ENCODE measurements around the gene ADAM22.

The ADAM22 gene

GRCh38 chr7:88208521-88208920 lies 274.5 kb downstream of the ADAM22 start:
- Histone ChIP-seq H3K36me3 (ENCODE audit: control insufficient read depth, insufficient read depth, low read length) (no peaks in the 10 kb centered on the region), H3K4me1 (ENCODE audit: control insufficient read depth, insufficient read depth, low read length) (peaks cover 3% of the 10 kb centered on the region), H3K9ac (ENCODE audit: low read depth, low read length) (no peak overlapping the region), H3K9me3 (ENCODE audit: control insufficient read depth, insufficient read depth, low read length) (no peaks in the 10 kb centered on the region), H3K27me3 (ENCODE audit: control insufficient read depth, insufficient read depth, low read length) (no peaks in the 10 kb centered on the region), H3K4me3 (ENCODE audit: low read depth, low read length) (no peak overlapping the region)

DNA sequence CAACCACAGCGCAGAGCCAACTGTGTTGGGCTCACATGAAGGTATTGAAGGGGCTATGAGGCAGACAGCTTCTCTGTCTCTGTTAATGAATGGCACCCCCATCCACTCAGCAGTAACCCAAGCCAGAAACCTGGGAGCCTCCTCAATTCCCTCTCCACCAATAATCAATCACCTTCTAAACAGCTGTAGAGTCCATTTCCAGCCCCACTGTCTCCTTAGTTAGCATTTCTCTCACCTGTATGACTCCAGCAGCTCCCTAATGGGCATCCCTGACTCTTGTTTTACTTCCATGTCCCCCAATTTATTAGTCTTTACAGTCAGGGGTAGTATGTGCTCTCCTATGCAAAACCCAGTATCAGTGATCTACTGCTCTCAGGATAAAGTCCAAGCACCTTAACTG lies 278.9 kb downstream of the ADAM22 start:
- Histone ChIP-seq H3K9me3 (ENCODE audit: control insufficient read depth, insufficient read depth, low read length) (no peaks in the 10 kb centered on the region), H3K36me3 (ENCODE audit: control insufficient read depth, insufficient read depth, low read length) (no peaks in the 10 kb centered on the region), H3K4me1 (ENCODE audit: control insufficient read depth, insufficient read depth, low read length) (peaks cover 17% of the 10 kb centered on the region), H3K4me3 (ENCODE audit: low read depth, low read length) (no peak overlapping the region), H3K9ac (ENCODE audit: low read depth, low read length) (no peak overlapping the region), H3K27me3 (ENCODE audit: control insufficient read depth, insufficient read depth, low read length) (no peaks in the 10 kb centered on the region)

DNA sequence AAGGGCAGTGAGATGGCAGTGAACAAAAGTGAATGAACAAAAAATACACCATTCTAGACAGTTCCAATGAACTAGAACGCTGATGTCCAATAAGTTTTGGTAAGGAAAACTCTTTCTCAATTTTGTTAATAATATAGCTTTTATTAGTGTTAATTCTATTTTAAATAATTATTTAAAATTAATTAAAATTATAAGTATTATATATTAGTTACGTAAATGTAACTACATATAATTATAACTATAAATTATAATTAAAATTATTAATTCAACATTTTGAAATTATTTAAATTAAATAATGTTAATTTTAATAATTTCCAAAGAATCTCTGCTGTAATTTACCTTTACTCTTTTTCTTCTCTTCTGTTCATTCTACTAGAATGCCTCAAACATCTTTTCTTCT lies 280.4 kb downstream of the ADAM22 start:
- Histone ChIP-seq H3K27me3 (ENCODE audit: control insufficient read depth, insufficient read depth, low read length) (no peaks in the 10 kb centered on the region), H3K36me3 (ENCODE audit: control insufficient read depth, insufficient read depth, low read length) (no peaks in the 10 kb centered on the region), H3K4me1 (ENCODE audit: control insufficient read depth, insufficient read depth, low read length) (peaks cover 23% of the 10 kb centered on the region), H3K9me3 (ENCODE audit: control insufficient read depth, insufficient read depth, low read length) (no peaks in the 10 kb centered on the region), H3K9ac (ENCODE audit: low read depth, low read length) (no peak overlapping the region), H3K4me3 (ENCODE audit: low read depth, low read length) (no peak overlapping the region)

DNA sequence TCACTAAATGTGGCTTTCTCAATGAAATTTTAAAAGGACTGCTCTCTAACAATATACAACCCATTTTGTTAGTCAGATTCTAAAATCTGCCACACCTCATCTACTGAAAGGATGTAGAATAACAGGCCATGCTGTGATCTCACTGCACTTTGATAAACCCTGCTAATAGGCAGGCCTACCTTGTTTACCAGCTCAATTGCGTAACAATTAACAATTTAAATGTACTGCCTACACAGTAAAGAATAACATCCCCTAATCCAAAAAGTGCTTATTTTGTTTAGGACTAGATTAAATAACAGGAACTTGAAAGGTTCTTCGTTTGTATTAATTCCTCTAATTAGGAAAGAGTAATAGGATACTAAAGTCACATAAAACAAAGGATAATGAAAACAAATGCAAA lies 281.2 kb downstream of the ADAM22 start:
- no peaks in the 10 kb centered on the region for H3K36me3 ChIP-seq (ENCODE audit: control insufficient read depth, insufficient read depth, low read length)

DNA sequence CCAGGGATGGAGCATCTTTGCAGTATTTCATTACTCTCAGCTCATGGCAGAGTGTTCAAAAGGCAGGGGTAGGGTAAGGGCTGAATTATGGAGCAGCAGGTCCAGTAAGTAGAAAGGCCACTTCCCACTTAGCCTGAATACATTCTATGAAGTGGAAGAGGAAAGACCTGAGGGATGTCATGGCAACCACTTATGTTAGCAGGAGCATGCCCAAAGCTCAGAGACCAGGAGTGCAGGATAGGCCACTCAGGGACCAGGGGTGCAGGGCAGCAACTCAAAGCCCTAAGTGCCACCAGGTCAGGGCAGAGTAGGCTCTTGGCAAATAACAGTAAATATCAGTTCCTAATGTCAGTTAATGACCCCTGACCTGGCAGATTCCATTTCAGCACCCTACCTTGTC lies 282.2 kb downstream of the ADAM22 start:
- Histone ChIP-seq H3K9me3 (ENCODE audit: control insufficient read depth, insufficient read depth, low read length) (no peaks in the 10 kb centered on the region), H3K4me3 (ENCODE audit: low read depth, low read length) (no peak overlapping the region), H3K27me3 (ENCODE audit: control insufficient read depth, insufficient read depth, low read length) (no peaks in the 10 kb centered on the region), H3K9ac (ENCODE audit: low read depth, low read length) (no peak overlapping the region), H3K4me1 (ENCODE audit: control insufficient read depth, insufficient read depth, low read length) (peaks cover 23% of the 10 kb centered on the region), H3K36me3 (ENCODE audit: control insufficient read depth, insufficient read depth, low read length) (no peaks in the 10 kb centered on the region)

More for the DNA sequence above, 281.2 kb downstream of the ADAM22 start:
- no peak overlapping the region for H3K9ac ChIP-seq (ENCODE audit: low read depth, low read length)
- no peaks in the 10 kb centered on the region for H3K9me3 ChIP-seq (ENCODE audit: control insufficient read depth, insufficient read depth, low read length)
- no peak overlapping the region for H3K4me3 ChIP-seq (ENCODE audit: low read depth, low read length)
- H3K27me3 ChIP-seq (ENCODE audit: control insufficient read depth, insufficient read depth, low read length): no peaks in the 10 kb centered on the region
- peaks cover 23% of the 10 kb centered on the region for H3K4me1 ChIP-seq (ENCODE audit: control insufficient read depth, insufficient read depth, low read length)

DNA sequence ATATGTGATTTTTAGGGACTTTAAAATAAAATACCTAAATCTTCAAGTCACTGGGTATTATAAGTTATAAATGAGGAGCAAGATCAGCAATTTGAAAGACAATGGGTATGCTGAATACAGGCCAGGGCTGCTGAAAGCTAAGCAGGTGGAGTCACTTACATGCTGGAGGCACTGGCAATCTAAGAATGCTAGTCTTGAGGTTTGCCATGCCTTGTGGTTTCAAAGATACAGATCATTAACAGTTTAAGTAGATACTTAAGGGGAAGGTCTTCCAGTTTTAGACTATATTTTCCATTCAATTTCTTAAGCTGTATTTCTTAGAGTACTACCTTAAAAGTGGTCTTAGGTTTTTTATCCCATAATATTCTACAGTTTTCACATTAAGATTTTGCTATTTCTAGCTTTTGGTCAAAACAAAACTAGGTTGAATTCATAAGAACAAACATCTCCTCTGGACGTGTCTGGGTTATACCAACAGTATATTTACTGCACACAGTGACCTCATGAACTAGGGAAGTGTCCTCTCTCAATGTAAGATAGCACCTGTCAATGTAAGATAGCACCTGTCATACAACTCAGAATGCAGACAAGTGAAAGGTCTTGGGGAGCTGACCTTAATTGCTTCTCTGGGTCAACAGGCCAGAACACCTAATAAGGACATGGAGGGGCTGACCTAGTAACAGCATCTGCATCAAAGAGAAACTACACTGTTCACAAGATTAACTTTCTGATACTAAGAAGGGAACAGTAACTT lies 283.8 kb downstream of the ADAM22 start:
- no peaks in the 10 kb centered on the region for H3K36me3 ChIP-seq (ENCODE audit: control insufficient read depth, insufficient read depth, low read length)
- no peak overlapping the region for H3K9ac ChIP-seq (ENCODE audit: low read depth, low read length)
- no peaks in the 10 kb centered on the region for H3K9me3 ChIP-seq (ENCODE audit: control insufficient read depth, insufficient read depth, low read length)
- H3K4me3 ChIP-seq (ENCODE audit: low read depth, low read length): no peak overlapping the region
- peaks cover 23% of the 10 kb centered on the region for H3K4me1 ChIP-seq (ENCODE audit: control insufficient read depth, insufficient read depth, low read length)
- no peaks in the 10 kb centered on the region for H3K27me3 ChIP-seq (ENCODE audit: control insufficient read depth, insufficient read depth, low read length)

GRCh38 chr7:88218429-88218745 lies 284.3 kb downstream of the ADAM22 start:
- Histone ChIP-seq H3K9ac (ENCODE audit: low read depth, low read length) (no peak overlapping the region), H3K4me3 (ENCODE audit: low read depth, low read length) (peak overlapping the region; percentile 56)

GRCh38 chr7:88218836-88219605 lies 285.0 kb downstream of the ADAM22 start:
- H3K4me1 ChIP-seq (ENCODE audit: control insufficient read depth, insufficient read depth, low read length): peaks cover 23% of the 10 kb centered on the region
- H3K9me3 ChIP-seq (ENCODE audit: control insufficient read depth, insufficient read depth, low read length): no peaks in the 10 kb centered on the region
- peak overlapping the region; percentile 26 for H3K9ac ChIP-seq (ENCODE audit: low read depth, low read length)
- no peaks in the 10 kb centered on the region for H3K36me3 ChIP-seq (ENCODE audit: control insufficient read depth, insufficient read depth, low read length)
- H3K27me3 ChIP-seq (ENCODE audit: control insufficient read depth, insufficient read depth, low read length): no peaks in the 10 kb centered on the region
- peak overlapping the region; percentile 56 for H3K4me3 ChIP-seq (ENCODE audit: low read depth, low read length)

More at GRCh38 chr7:88218429-88218745, 284.3 kb downstream of the ADAM22 start:
- no peaks in the 10 kb centered on the region for H3K27me3 ChIP-seq (ENCODE audit: control insufficient read depth, insufficient read depth, low read length)
- H3K9me3 ChIP-seq (ENCODE audit: control insufficient read depth, insufficient read depth, low read length): no peaks in the 10 kb centered on the region
- peaks cover 23% of the 10 kb centered on the region for H3K4me1 ChIP-seq (ENCODE audit: control insufficient read depth, insufficient read depth, low read length)
- no peaks in the 10 kb centered on the region for H3K36me3 ChIP-seq (ENCODE audit: control insufficient read depth, insufficient read depth, low read length)

GRCh38 chr7:88219781-88220747 lies 286.0 kb downstream of the ADAM22 start, which contains the start of gene SRI:
SRI (minus strand) TSS chr7:88220038; CDS start chr7:88220026, 12 bp downstream.
- Histone ChIP-seq H3K9ac (ENCODE audit: low read depth, low read length) (peak within 1 kb of the TSS; percentile 83), H3K36me3 (ENCODE audit: control insufficient read depth, insufficient read depth, low read length) (no peaks in the 10 kb centered on the region), H3K27me3 (ENCODE audit: control insufficient read depth, insufficient read depth, low read length) (no peaks in the 10 kb centered on the region), H3K4me1 (ENCODE audit: control insufficient read depth, insufficient read depth, low read length) (peaks cover 18% of the 10 kb centered on the region), H3K4me3 (ENCODE audit: low read depth, low read length) (peak within 1 kb of the TSS; percentile 56), H3K9me3 (ENCODE audit: control insufficient read depth, insufficient read depth, low read length) (no peaks in the 10 kb centered on the region)

- no peaks in the 10 kb centered on the region for H3K27me3 ChIP-seq (ENCODE audit: control insufficient read depth, insufficient read depth, low read length)
- H3K9me3 ChIP-seq (ENCODE audit: control insufficient read depth, insufficient read depth, low read length): no peaks in the 10 kb centered on the region
- peaks cover 2% of the 10 kb centered on the region for H3K4me1 ChIP-seq (ENCODE audit: control insufficient read depth, insufficient read depth, low read length)
- no peak overlapping the region for H3K9ac ChIP-seq (ENCODE audit: low read depth, low read length)
- no peak overlapping the region for H3K4me3 ChIP-seq (ENCODE audit: low read depth, low read length)
- no peaks in the 10 kb centered on the region for H3K36me3 ChIP-seq (ENCODE audit: control insufficient read depth, insufficient read depth, low read length)
These were observed 289.2 kb downstream of the ADAM22 start for GRCh38 chr7:88223265-88223664.

GRCh38 chr7:88224601-88225275 lies 290.7 kb downstream of the ADAM22 start:
- H3K27me3 ChIP-seq (ENCODE audit: control insufficient read depth, insufficient read depth, low read length): no peaks in the 10 kb centered on the region
- H3K9ac ChIP-seq (ENCODE audit: low read depth, low read length): no peak overlapping the region
- H3K4me1 ChIP-seq (ENCODE audit: control insufficient read depth, insufficient read depth, low read length): no peaks in the 10 kb centered on the region
- H3K9me3 ChIP-seq (ENCODE audit: control insufficient read depth, insufficient read depth, low read length): no peaks in the 10 kb centered on the region
- no peaks in the 10 kb centered on the region for H3K36me3 ChIP-seq (ENCODE audit: control insufficient read depth, insufficient read depth, low read length)
- H3K4me3 ChIP-seq (ENCODE audit: low read depth, low read length): no peak overlapping the region
